AML-193 (cell line): Measurements from ENCODE around the gene ROBO4.

Experiments
- DNase-seq, 2 experiments: peaks; one replicate each; lab custom pipeline; 2025; lab: John Stamatoyannopoulos, UW

Gene ROBO4

DNA sequence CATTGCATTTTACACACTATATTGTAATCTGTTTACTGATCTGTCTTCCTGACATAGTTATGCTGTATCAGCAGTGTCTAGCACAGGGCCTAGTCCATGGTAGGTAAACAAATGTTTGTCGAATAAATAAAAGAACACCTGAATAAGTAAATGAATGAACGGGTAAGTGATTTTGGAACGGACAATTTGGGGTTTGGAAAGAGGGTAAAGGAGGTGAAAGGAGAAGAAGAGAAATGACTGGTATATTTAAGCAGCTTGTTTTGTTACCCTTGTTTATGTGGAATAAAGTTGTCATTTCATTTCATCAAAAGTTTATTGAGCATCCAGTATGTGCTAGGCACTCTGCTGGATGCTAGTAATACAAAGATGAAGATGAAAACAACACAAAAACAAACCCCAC lies 21.3 kb upstream of the ROBO4 start, which contains the start of gene HEPN1:
TSS of gene HEPN1 (plus strand) at position 301 of the 400 bp plus-strand sequence.
- no peak for DNase-seq

DNA sequence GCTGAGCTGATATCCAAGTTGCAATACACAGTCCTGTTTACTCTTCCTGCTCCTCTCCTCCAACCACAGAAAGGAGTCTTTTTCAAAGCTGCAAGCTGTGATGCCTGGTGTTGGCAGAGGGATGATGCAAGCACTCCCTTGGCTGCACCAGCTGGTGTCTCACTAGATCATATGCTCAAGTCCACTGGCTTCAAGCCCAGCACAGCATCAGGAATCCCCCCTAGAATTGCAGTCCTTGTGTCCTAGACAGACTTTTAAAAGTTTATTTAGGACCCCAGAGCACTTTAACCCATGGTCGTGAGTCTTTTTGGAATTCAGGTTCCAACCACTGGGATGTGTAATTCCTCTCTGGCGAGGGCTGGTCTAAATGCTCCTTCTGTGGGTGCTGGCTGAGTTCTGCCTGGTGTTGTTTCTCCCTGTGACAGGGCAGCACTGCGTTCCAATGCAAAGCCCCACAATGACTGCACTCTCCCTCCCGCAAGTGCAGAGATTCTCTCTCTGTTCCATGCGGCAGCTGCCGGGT lies 19.5 kb upstream of the ROBO4 start:
- DNase-seq = no peak

DNA sequence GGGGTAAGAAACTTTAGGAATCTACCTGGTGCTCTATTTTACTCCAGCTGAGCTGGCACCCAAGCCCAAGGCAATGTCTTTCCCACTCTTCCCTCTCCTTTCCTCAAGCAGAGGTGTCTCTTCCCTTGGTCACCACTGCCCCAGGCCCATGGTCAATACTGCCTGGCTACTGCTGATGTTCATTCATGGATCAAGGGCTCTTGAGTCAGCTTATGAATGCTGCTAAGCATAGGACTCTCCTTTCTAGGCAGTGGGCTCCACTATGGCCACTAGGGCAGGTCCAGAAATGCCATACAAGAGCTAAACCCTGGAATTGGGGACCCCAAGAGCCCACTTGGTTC lies 18.7 kb upstream of the ROBO4 start:
- no peak for DNase-seq

DNA sequence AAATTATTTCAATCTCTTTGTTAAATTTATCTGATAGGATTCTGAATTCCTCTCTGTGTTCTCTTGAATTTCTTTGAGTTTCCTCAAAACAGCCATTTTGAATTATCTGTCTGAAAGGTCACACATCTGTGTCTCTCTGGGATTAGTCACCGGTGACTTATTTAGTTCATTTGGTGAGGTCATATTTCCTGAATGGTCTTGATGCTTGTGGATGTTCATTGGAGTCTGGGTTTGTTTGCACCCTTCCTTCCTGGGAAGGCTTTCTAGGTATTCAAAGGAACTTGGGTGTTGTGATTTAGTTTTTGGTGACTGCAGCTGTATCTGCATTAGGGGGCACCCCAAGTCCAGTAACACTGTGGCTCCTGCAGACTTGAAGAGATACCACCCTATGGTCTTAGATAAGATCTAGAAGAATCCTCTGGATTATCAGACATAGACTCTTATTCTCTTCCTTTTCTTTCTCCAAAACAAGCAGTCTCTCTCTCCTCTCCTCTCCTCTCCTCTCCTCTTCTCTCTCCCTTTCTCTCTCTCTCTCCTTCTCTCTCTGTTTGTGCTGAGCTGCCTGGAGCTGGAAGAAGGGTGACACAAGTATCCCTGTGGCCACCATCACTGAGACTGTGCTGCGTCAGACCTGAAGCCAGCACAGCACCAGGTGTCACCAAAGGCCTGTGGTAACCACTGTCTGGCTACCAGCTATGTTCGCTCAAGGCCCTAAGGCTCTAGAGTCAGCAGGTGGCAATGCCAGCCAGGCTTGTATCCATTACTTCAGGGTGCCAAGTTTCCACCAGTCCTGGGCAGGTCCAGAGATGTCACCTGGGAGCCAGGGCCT lies 18.1 kb upstream of the ROBO4 start:
- no peak for DNase-seq

DNA sequence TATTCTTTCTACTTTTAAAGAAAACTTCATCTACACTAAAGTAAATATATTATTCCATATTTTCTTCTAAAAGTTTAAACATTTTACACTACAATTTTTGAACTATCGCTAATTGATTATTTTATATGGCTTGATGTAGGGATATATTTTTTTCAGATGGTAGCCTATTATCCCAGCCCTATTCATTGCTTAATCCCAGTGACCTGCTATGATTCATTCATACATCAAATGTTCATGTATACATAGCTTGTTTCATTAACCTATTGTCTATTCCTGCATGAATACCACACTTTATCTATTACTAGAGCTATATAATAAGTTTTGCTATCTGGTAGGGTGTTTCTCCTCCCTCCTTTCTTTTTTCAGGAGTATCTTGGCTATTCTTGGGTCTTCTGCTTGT lies 5.0 kb upstream of the ROBO4 start:
- no peak for DNase-seq

DNA sequence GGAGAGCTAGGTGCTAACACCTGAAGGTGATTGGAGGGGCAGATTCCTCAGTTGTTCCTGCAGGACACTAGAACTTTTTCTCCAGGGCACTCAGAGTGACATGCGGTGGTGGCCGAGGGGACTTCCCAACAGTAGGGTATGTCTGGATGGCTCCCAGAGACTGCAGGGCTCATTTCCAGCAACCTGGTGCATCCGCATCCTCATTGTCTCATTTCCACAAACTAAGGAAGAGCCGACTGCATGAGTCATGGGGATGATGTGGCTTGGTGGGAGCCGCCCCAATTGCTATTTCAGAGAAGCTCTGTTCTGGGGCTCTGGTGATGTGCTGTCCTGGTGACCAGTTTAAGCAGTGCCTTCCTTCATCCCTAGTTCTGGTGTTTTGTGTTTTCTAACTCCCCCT lies 2.8 kb upstream of the ROBO4 start:
- no peak for DNase-seq

DNA sequence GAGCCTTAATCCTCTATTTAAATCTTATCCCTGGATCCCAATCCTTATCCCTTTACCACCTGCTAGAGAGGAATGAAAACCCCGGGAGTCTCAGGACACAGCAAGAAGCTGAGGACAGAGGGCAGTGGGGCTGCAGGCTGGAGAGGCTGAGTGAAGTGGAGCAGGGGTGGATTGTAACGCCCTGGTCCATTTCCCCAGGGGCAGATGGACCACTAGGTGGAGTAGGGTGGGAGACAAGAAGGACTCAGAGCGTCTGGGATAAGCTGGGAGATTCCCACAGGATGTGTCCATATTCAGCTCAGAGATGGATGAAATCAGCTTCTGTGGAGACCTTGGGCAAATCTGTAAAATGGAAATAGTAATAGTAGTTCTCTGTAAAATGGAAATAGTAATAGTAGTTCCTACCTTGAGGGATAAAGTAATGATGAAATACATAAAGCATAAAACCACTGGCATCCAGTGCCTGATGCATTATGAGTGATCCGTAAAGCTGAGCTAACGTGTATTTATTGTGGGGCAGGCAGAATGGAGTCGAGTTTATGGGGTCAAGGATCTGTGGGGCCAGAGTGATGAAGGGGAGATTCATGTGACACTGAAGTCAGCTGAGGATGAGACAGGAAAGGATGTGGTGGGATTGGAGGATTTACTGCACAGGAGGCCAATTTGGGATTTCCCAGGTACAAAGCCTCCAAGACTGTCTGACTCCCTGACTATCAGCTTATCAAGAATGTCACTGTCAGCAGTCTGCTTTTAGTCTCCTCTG lies 1.9 kb upstream of the ROBO4 start:
- DNase-seq = no peak

DNA sequence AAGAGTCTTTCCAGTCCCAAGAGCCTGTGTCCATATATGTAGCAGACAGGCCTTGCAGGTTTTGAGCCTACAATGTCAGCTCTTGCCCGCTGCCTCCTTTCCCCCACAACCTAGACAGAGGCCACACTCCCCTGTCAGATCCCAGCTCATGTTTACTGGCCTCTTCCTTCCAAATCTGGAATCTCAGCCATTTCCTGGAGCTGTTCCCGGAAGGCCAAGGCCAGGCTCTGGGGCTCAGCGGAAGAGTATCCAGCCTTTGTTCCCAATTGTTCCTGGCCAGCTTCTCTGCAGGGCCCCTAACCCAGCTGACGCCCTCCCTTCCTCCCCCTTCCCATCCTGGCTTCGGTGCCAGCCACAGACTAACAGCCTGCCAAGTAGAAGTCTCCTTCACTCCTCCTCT lies 1.0 kb upstream of the ROBO4 start:
- no peak for DNase-seq

DNA sequence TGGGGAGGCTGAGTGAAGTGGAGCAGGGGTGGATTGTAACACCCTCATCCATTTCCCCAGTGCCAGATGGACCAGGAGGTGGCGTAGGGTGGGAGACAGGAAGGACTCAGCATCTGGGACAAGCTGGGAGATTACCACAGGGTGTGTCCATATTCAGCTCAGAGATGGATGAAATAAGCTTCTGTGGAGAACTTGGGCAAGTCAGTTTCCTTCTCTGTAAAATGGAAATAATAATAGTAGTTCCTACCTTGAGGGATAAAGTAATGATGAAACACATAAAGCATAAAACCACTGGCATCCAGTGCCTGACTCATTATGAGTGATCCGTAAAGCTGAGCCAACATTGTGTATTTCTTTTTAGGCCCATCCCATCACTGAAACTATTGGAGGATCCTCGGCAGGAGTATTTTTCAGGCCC lies 607 bp upstream of the ROBO4 start:
- no peak for DNase-seq

DNA sequence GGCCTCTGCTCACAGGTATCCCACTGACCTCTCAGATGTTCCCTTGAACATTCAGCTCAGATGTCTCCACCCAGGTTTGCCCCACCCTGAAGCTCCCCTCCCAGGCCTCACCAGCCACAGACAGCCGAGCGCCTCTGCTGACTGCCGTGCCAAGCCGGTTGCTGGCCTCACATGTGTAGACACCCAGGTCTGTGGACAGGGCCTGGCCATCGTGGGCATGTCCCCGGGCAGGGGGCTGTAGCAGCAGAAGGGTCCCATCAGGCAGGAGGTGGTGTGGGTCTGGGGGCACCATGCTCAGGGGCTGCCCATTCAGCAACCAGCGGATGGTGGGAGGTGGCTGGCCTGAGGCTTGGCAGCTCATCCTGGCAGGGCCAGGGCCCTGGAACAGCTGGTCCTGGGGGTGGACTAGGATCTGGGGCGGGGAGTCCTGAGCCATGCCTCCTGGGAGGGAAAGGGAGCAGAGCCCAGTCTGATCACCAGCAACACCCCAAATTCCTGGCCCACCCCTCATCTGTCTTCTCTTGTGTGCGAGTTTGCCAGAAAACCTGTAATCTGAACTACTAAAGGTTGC lies 759 bp downstream of the ROBO4 start:
- DNase-seq = no peak

DNA sequence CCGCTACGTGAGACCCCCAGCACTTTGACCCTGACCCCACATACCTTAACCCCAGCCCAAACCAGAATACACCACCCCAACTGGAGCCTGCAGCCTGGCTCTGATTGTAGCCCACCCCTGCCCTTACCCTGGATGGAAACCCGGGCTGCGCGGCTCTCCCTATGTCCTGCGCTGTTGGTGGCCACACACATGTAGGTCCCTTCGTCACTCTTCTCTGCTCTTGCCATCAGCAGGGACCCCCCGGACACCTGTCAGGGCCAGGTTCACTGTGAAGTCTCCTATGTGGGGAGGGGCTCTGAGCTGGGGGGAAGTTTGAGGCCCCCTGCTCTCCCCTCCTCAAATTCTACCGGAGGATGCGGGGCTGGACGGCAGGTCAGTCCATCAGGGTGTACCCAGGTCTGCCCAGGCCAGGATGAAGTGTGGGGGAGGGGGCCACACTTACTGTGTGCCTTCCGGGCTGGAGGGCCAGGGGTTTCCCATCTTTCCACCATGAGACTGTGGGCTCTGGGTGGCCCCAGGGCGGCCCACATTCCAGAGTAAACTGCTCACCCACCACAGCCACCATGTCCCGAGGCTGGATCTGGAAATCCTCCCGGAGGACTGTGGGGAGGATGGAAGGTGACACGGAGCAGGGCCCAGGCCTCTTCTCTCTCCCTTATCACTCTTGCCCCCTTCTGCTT lies 1.5 kb downstream of the ROBO4 start:
- DNase-seq = no peak

DNA sequence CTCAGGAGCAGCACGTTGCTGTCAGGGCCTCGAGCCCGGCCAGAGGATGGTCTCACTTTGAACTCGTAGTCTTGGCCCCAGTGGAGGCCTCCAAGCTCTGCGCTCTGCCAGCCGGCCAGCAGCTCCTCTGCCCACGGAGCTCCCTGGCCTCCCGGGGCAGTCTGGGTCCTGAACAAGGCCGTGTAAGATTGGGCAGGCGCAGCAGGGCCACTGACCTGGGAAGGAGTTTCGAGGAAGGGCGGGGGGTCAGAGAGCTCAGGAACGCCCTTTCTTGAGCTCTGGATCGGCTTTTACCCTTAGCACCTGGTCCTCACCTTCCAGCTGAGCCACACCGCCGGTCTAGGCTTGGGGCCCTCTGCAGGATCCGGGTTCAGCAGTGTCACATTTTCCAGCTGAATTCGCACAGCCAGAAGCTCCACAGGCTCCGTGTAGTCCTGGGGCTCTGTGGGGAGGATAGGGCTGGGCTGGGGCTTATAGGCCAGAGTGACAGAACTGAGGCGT lies 2.1 kb downstream of the ROBO4 start:
- DNase-seq = no peak

DNA sequence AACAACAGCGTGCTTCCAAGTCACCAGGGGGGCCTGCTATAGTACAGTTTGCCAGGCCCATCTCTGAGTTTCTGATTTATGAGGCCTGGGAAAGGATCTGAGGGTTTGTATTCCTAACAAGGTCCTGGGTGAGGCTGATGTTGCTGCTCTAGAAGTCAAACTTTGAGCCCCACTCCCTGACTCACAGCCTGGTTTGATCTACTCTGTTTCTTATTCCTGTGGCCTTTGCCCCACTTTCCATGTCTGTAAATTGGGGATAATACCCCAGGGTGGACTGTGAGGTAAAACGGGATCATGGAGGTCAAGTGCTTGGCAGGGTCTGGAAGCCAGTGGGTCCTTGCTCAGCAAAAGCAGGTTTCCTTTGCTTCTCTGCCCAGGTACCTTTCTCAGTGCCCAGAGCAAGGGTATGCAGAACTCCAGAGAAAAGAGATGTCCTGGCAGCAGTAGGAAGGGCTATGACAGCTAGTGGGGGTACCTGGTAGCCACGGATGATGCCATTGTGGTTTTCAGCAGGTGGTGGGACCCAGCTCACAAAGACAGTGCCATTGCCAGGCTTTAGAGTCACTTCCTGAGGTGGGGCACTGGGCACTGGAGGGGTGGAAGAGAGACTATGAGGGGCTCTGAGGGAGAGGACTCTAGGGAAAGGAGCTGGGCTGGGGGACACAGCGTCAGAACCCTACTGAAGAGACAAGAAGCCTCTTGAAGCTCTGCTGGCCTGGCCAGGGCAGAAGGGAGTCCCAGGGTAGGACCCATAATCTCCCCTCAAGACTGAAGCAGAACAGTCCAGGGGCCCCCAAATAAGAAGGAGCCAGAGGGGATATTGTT lies 2.8 kb downstream of the ROBO4 start:
- DNase-seq = no peak

DNA sequence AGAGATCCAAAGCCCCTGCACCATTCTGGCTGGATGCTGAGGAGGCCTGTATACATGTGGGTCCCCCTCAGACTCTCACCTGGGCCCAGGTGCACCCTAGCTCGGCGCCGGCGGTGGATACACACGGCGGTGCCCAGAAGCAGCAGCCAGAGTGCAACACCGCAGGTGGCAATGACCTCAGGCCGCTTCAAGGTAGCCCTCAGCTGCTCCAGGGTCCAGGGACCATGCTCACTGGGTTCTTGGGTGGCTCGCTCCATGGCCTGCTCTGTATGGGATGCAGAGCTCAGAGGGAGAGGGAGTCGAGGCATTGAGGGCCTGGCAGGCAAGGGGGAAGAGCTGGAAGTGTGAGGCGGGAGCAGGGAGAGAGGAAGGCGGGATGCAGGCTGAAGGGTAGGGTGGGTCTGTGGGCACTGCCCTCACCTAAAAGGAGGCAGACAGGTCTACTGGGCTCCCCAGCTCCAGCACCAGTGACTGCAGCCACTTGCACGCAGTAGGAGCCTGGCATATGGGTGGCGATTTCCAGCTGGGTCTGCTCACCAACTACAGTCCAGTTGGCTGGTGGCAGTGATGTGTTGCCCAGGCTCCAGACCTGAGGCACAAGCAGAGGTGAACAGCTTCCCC lies 3.8 kb downstream of the ROBO4 start:
- DNase-seq = no peak

DNA sequence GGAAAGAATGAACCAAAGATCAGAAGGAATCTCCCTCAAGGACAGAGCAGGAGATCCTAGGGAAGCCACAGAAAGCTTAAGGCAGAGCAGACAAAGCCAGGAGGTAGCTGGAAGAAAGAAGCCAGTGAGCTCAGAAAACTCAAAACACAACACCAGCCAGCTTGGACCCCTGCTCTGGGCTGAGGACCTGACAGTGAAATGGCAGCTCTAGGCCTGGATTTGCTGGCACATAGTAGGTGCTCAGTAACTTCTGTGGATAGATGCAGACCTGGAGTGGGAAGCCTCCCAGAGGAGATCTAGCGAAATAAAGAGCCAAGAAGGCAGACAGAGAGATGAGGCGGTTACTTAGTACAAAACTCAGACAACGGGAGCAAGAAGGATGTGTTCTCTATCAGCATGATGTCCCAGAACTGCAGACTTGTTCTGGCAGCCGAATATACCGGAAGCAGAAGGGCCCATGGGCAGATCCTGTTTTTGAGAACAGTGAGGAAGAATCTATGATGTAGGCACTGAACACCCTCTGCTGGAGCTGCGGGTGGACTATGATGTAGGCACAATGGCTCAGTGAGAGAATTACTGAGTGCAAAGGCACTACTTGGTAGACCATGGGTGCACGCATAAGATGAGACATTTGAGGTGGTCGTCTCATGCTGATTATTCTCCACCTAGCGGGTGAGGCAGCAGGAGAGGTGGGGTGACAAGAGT lies 4.8 kb downstream of the ROBO4 start:
- no peak for DNase-seq

DNA sequence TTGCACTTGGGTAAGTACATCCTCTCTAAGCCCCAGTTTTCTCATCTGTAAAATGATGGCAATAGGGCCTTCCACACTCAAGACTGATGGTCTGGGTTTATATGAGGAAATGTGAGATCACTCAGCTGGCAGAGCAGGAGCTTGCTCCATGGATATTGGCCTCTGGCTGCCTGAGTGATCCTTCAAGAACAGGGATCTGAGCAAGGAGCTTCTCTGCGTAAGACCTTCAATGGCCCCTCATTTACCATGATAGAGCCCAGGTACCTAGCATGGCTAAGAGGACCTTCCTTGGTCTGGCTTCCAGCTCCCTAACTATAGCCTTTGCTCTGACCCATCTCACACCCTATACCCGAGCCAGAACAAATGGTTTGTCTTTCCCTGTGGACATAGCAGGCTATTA lies 5.5 kb downstream of the ROBO4 start:
- DNase-seq = no peak

DNA sequence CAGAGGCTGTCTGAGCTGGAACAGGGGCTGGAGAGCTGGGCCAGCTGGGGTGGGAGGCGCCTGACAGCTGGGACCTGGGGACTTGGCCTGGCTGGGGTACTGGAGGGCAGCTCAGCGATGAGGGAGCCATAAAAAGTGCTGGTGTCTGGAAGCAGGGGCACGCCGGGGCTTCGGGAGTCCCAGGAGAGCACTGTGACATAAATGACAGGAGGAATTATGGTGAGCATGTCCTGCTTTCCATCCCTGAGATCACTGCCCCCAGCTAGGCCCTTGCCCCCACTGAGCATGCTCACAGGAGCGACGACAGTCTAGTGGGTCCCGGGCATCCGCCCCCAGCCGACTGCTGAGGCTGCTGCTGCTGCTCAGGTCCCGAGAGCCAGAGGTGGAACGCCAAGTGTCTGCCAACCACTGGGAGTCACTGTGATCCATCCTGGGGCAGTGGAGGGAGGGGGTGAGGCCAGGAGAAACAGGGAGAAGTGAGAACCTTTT lies 6.2 kb downstream of the ROBO4 start:
- no peak for DNase-seq

DNA sequence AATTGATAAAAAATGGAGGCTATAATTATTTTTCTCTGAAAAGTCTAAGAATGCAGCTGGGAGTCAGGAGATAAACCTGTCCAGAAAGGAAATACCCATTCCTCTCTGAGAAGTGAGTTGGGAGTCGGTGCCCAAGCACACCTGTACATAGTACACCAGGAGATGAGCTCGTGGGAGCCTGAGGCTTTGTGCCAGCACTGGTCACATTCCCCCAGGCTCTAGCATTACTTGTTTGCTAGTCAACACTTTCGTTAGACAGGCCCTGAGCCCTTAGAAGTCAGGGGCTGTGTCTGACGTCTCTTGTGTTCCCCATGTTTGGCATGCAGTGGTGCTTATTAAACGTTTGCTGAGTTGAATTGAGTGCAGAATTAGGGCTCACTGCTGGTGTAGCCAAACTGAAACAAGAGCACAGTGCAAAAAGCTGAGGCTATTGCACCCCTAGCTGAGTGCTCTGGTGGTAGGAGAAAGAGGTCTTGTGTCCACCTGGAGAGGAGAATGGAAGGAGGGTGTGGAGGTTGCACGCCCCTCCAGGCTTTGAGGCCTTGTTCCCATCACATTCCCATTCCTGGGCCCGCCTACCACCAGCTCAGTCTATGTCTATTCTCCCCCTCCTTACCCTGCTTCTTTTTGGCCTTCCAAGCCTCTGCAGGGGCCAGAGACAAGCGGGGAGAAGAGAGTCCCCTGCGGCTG lies 6.8 kb downstream of the ROBO4 start:
- DNase-seq = no peak

DNA sequence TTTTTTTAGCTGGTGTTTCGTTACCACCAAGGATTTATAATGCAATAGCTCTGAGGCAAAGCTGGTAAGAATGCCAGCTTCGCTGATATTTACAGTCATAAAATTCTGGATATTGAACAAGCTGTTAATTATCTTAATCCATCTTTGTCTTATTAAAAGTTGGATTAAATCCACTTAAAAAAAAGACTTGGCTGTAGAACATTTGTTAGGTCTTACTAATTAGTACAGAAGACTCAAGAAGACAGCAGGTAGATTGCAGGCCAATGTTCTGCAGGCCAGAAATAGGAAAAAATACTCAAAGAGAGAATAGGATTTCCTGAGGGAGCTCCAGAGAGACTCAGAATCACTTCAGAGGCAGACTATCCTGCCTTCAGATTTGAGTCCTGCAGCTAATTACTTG lies 7.5 kb downstream of the ROBO4 start:
- DNase-seq = no peak
